CD14-positive monocyte (primary cell): Measurements from ENCODE around the gene MRPS16. TPM values are rescaled to one million over a fixed set of nuclear protein-coding genes. Genes with fewer than 3 reads are reported as not detected.

Experiments used
- DNase-seq, 3 donors: peaks; one replicate each; pipeline ENCODE4 v3.0.0-alpha.2; 2011 to 2022
- H2AFZ ChIP-seq: 2 replicates; pipeline ENCODE4 v1.6.0; 2012; ENCODE audit warnings: mild to moderate bottlenecking, low read depth, low read length, inconsistent platforms; ENCODE audit not compliant: insufficient read depth, poor library complexity, severe bottlenecking
- H3K27ac ChIP-seq, 2 donors: 1 replicate in 1 of 2; 2 replicates in 1 of 2; pipeline ENCODE4 v1.5.1; 2012 to 2013; ENCODE audit warnings: low read length in 2 of 2, control low read depth in 1 of 2, inconsistent platforms in 1 of 2, low read depth in 1 of 2, mild to moderate bottlenecking in 1 of 2
- H3K27me3 ChIP-seq, 2 donors: one replicate each; pipeline versions ENCODE4 v1.6.0 to v1.6.1; 2011 to 2013; ENCODE audit warnings: low read length in 2 of 2; ENCODE audit not compliant: control insufficient read depth in 2 of 2, insufficient read depth in 2 of 2
- H3K36me3 ChIP-seq, 2 donors: replicated peaks in 1 of 2; 1 replicate in 1 of 2; 2 replicates in 1 of 2; pipeline versions ENCODE4 v1.5.1 to v1.6.1; 2012 to 2013; ENCODE audit warnings: low read length in 2 of 2, control low read depth in 1 of 2, inconsistent platforms in 1 of 2, mild to moderate bottlenecking in 1 of 2; ENCODE audit not compliant: insufficient read depth in 2 of 2, control insufficient read depth in 1 of 2
- H3K4me1 ChIP-seq, 2 donors: 1 replicate in 1 of 2; 2 replicates in 1 of 2; pipeline versions ENCODE4 v1.5.1 to v1.6.1; 2012 to 2013; ENCODE audit warnings: low read length in 2 of 2, control low read depth in 1 of 2, inconsistent platforms in 1 of 2, mild to moderate bottlenecking in 1 of 2, moderate library complexity in 1 of 2; ENCODE audit not compliant: insufficient read depth in 2 of 2, control insufficient read depth in 1 of 2
- H3K4me2 ChIP-seq: replicated peaks from 2 replicates; pipeline ENCODE3; 2012; ENCODE audit warnings: low read length, moderate library complexity, mild to moderate bottlenecking; ENCODE audit not compliant: poor library complexity, severe bottlenecking; ENCODE audit errors: extremely low read depth
- H3K4me3 ChIP-seq, 3 experiments: fragments of 200-600 bp in 1 of 3; sonication (generic) in 1 of 3; replicated peaks in 1 of 3; 1 replicate in 2 of 3; 2 replicates in 1 of 3; pipeline ENCODE4 v1.5.1; 2011 to 2013; ENCODE audit warnings: low read length in 3 of 3, mild to moderate bottlenecking in 3 of 3, control low read depth in 2 of 3, low read depth in 2 of 3, inconsistent platforms in 1 of 3, moderate library complexity in 1 of 3
- H3K79me2 ChIP-seq: 2 replicates; pipeline ENCODE4 v1.6.0; 2012; ENCODE audit warnings: mild to moderate bottlenecking, control low read depth, inconsistent platforms, low read length, moderate library complexity; ENCODE audit not compliant: insufficient read depth
- H3K9ac ChIP-seq: 2 replicates; pipeline ENCODE4 v1.6.0; 2017; ENCODE audit warnings: low read length, mild to moderate bottlenecking; ENCODE audit not compliant: insufficient read depth, poor library complexity, severe bottlenecking
- H3K9me3 ChIP-seq, 2 donors: replicated peaks in 1 of 2; 1 replicate in 1 of 2; 2 replicates in 1 of 2; pipeline versions ENCODE4 v1.5.1 to v1.6.1; 2012 to 2013; ENCODE audit warnings: low read length in 2 of 2, control low read depth in 1 of 2; ENCODE audit not compliant: control insufficient read depth in 1 of 2, insufficient read depth in 1 of 2
- H4K20me1 ChIP-seq: 2 replicates; pipeline ENCODE4 v1.6.0; 2012; ENCODE audit warnings: mild to moderate bottlenecking, low read length, control low read depth, moderate library complexity; ENCODE audit not compliant: insufficient read depth
- H3K27ac Mint-ChIP-seq, 7 donors: one replicate each; pipeline ENCODE4 v1.8.0; 2020; ENCODE audit warnings: mild to moderate bottlenecking in 7 of 7, mixed read lengths in 7 of 7, moderate library complexity in 6 of 7, inconsistent platforms in 2 of 7
- H3K27me3 Mint-ChIP-seq, 3 donors: one replicate each; pipeline ENCODE4 v1.8.0; 2021 to 2022; ENCODE audit warnings: low read depth in 3 of 3, mild to moderate bottlenecking in 3 of 3, mixed read lengths in 3 of 3, moderate library complexity in 3 of 3, inconsistent platforms in 1 of 3
- H3K36me3 Mint-ChIP-seq, 2 donors: one replicate each; pipeline ENCODE4 v1.8.0; 2020; ENCODE audit warnings: mixed read lengths in 2 of 2, inconsistent platforms in 1 of 2, mild to moderate bottlenecking in 1 of 2
- H3K4me1 Mint-ChIP-seq: one replicate; pipeline ENCODE4 v1.8.0; 2020; ENCODE audit warnings: mild to moderate bottlenecking, mixed read lengths
- H3K4me3 Mint-ChIP-seq, 2 donors: one replicate each; pipeline ENCODE4 v1.8.0; 2020; ENCODE audit warnings: mild to moderate bottlenecking in 2 of 2, mixed read lengths in 2 of 2, moderate library complexity in 1 of 2
- H3K9me3 Mint-ChIP-seq, 7 donors: one replicate each; pipeline ENCODE4 v1.8.0; 2020 to 2022; ENCODE audit warnings: mixed read lengths in 7 of 7, mild to moderate bottlenecking in 6 of 7, moderate library complexity in 6 of 7, inconsistent platforms in 2 of 7
- CTCF ChIP-seq: fragments of 200-600 bp; IDR thresholded peaks from one replicate; pipeline ENCODE4 v1.8.0; 2022; ENCODE audit warnings: antibody characterized with exemption, mild to moderate bottlenecking
- WGBS: methylation state at CpG from one replicate; pipeline ENCODE4 v1.1.5; 2013; ENCODE audit warnings: missing lambda C conversion rate; ENCODE audit not compliant: insufficient coverage; 5-methylcytosine and 5-hydroxymethylcytosine counted together
- intact Hi-C, 2 donors: fragments of 100-400 bp; cut with micrococcal nuclease; formaldehyde crosslinking; loops; one replicate each; pipeline versions ENCODE4 v1.15.0 to v1.15.1; 2023
- polyA plus RNA-seq, 3 donors: library from polyadenylated mRNA; depleted of rRNA in 1 of 3; unstranded in 2 of 3; stranded (reverse) in 1 of 3; fragments of 300-500 nt in 2 of 3; fragments of >200 nt in 1 of 3; fragmentation: Illumina TruSeq in 2 of 3; gene quantifications; 1 replicate in 2 of 3; 2 replicates in 1 of 3; pipeline ENCODE4 v1.2.3, GENCODE V29; 2012 to 2021

The MRPS16 gene
- polyA plus RNA-seq, 3 donors, result 20.9 to 102 (median 78.6) TPM

- TF ChIP-seq CTCF, result no peak
- intact Hi-C loops, result no loop called here
Observed at GRCh38 chr10:73220989-73221388, 31.5 kb downstream of the MRPS16 start.

GRCh38 chr10:73219384-73219783 is 33.1 kb downstream of the MRPS16 start:
- intact Hi-C loops, result no loop called here
- Mint-ChIP-seq H3K36me3 (peaks cover 49 to 59% of the 10 kb centered on the region in 2 donors), H3K27me3 (no peaks in the 10 kb centered on the region), H3K4me1 (no peaks in the 10 kb centered on the region), H3K9me3 (peaks cover 0 to 2% (median 0%) of the 10 kb centered on the region in 7 donors), H3K27ac (no peak overlapping the region), H3K4me3 (no peak overlapping the region)
- no peaks in the 10 kb centered on the region for H3K4me1 ChIP-seq
- H3K9me3 ChIP-seq, result no peaks in the 10 kb centered on the region
- no peaks in the 10 kb centered on the region for H3K79me2 ChIP-seq
- no peak for DNase-seq
- TF ChIP-seq CTCF, result no peak
- no peak overlapping the region for H3K9ac ChIP-seq
- no peaks in the 10 kb centered on the region for H3K27me3 ChIP-seq
- no peak overlapping the region for H3K4me2 ChIP-seq
- peaks cover 17 to 44% of the 10 kb centered on the region in 2 donors for H3K36me3 ChIP-seq
- no peak overlapping the region for H2AFZ ChIP-seq
- no peak overlapping the region for H3K27ac ChIP-seq
- H4K20me1 ChIP-seq, result no peaks in the 10 kb centered on the region
- H3K4me3 ChIP-seq, result no peak overlapping the region

More at GRCh38 chr10:73220989-73221388, 31.5 kb downstream of the MRPS16 start:
- H3K27me3 ChIP-seq, result no peaks in the 10 kb centered on the region
- H3K4me1 Mint-ChIP-seq, result no peaks in the 10 kb centered on the region
- H4K20me1 ChIP-seq, result no peaks in the 10 kb centered on the region
- peaks cover 17 to 38% of the 10 kb centered on the region in 2 donors for H3K36me3 ChIP-seq
- no peak overlapping the region for H2AFZ ChIP-seq
- no peak overlapping the region for H3K4me3 Mint-ChIP-seq
- H3K27ac ChIP-seq, result no peak overlapping the region
- H3K9me3 ChIP-seq, result no peaks in the 10 kb centered on the region
- H3K27me3 Mint-ChIP-seq, result no peaks in the 10 kb centered on the region
- H3K4me2 ChIP-seq, result no peak overlapping the region
- H3K9me3 Mint-ChIP-seq, result no peaks in the 10 kb centered on the region
- no peaks in the 10 kb centered on the region for H3K79me2 ChIP-seq
- WGBS, result no CpG with 5 or more reads among the region's 1 CpG
- DNase-seq, result no peak
- no peaks in the 10 kb centered on the region for H3K4me1 ChIP-seq
- H3K4me3 ChIP-seq, result no peak overlapping the region
- no peak overlapping the region for H3K27ac Mint-ChIP-seq
- H3K36me3 Mint-ChIP-seq, result peaks cover 40 to 48% of the 10 kb centered on the region in 2 donors
- H3K9ac ChIP-seq, result no peak overlapping the region
